ENCODE measurements around the gene GPC6.

GPC6 gene

GRCh38 chr13:93411186-93411680, 184.6 kb downstream of the GPC6 start:
- DNase-seq (ENCODE audit: low read depth): no peak
- H3K4me3 ChIP-seq (ENCODE audit: low read depth, low read length): no peak overlapping the region
- TF ChIP-seq POLR2A (IDR thresholded peaks at IDR 0.05; ENCODE audit: extremely low read depth, insufficient read length) (no peak), MYC (IDR thresholded peaks at IDR 0.05; ENCODE audit: low read depth, low read length) (no peak), CTCF (IDR thresholded peaks at IDR 0.05; ENCODE audit: low read depth, low read length) (no peak)
- TF ChIP-seq, protein P1, sequence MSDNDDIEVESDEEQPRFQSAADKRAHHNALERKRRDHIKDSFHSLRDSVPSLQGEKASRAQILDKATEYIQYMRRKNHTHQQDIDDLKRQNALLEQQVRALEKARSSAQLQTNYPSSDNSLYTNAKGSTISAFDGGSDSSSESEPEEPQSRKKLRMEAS (IDR thresholded peaks at IDR 0.05; ENCODE audit: low read depth, low read length): no peak

DNA sequence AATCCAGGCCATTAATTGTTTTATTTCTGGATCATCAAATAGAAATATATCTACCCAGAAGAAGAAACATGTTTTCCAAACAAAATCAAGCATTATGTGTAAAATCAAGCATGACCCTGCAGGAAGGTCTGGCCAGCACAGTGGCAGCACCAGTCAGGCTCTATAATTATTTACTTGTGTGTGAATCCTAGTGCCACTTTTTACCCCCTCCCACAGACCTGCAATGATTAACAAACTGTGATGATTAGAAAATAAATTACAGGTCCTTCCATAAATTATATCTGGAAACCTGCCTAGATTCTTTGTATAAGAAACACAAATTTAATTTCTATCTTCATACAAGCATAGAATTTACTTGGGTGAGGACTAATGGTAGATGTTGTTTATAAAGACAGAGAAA, 186.1 kb downstream of the GPC6 start:
- no peak for DNase-seq (ENCODE audit: low read depth)
- TF ChIP-seq CTCF (IDR thresholded peaks at IDR 0.05; ENCODE audit: low read depth, low read length): no peak
- no peak for TF ChIP-seq MYC (IDR thresholded peaks at IDR 0.05; ENCODE audit: low read depth, low read length)
- TF ChIP-seq POLR2A (IDR thresholded peaks at IDR 0.05; ENCODE audit: extremely low read depth, insufficient read length): no peak
- TF ChIP-seq, protein P1 (IDR thresholded peaks at IDR 0.05; ENCODE audit: low read depth, low read length): no peak
- no peak overlapping the region for H3K4me3 ChIP-seq (ENCODE audit: low read depth, low read length)

DNA sequence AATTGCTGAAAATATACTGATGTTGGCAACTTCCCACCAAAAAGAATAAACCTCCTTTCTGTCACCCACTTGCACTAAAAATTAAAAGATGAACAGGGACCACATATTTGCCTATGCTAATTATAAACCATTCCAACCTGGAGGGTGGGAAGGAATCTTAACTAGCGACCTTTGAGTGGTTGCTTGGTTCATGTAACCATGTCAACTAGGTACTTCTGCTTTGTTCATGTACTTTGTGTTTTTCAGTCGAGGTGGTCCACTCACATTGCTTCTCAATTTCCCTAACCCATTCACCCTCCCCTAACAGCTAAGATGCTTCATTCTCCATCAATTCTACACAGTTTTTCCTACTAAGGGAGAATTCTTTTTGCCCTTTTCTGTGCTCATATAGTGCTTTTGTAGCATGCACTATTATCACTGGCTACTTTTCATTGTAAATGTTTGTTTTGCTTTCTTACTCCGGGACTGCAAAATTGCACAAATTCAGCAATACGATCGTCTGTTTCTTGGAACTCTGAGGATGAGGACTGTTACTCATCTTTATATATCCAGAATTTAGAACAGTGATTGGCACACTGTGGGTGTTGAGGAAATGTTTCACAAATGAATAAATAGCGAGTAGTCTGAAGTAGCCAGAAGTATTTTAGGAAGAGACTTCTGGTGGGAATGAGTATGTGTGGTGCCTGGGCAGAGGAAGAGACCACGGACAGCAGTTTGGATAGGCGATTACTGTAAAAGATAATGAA, 187.5 kb downstream of the GPC6 start:
- H3K4me3 ChIP-seq (ENCODE audit: low read depth, low read length): no peak overlapping the region
- TF ChIP-seq, protein P1 (IDR thresholded peaks at IDR 0.05; ENCODE audit: low read depth, low read length): no peak
- DNase-seq (ENCODE audit: low read depth): no peak

DNA sequence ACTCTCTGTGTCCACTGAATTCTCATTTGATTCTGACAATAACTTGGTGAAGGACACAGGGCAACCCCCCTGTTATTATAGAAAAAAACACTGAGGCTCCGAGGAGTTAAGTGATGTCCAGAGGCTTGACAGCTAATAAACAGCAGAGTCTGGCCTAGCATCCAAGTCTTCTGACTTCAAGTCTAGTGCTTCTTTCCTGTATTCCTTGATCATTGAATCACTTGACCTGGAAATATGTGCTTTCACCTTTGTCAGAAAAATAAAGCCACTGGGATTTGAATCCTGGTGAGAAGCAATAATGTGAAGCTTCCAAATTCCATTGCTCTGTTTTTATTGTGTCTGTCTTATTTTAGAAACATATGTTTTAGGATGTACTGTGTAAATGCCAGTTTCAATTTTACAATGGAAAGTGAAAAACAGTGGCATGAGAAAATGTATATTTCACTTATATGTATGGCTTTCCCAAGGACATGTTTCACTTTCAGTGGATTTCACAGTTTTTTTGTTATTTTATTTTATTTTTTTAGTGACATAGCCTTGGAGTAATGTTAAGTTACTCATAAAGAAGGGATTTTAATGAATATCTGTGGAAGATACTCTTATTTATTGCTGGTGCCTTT, 190.2 kb downstream of the GPC6 start:
- TF ChIP-seq CTCF (IDR thresholded peaks at IDR 0.05; ENCODE audit: low read depth, low read length) (no peak), MYC (IDR thresholded peaks at IDR 0.05; ENCODE audit: low read depth, low read length) (no peak), POLR2A (IDR thresholded peaks at IDR 0.05; ENCODE audit: extremely low read depth, insufficient read length) (no peak)
- TF ChIP-seq, protein P1 (IDR thresholded peaks at IDR 0.05; ENCODE audit: low read depth, low read length): no peak
- no peak for DNase-seq (ENCODE audit: low read depth)
- no peak overlapping the region for H3K4me3 ChIP-seq (ENCODE audit: low read depth, low read length)

GRCh38 chr13:93418398-93418797, 191.8 kb downstream of the GPC6 start:
- TF ChIP-seq POLR2A (IDR thresholded peaks at IDR 0.05; ENCODE audit: extremely low read depth, insufficient read length) (no peak), MYC (IDR thresholded peaks at IDR 0.05; ENCODE audit: low read depth, low read length) (no peak), CTCF (IDR thresholded peaks at IDR 0.05; ENCODE audit: low read depth, low read length) (no peak)
- TF ChIP-seq, protein P1 (IDR thresholded peaks at IDR 0.05; ENCODE audit: low read depth, low read length): no peak
- no peak overlapping the region for H3K4me3 ChIP-seq (ENCODE audit: low read depth, low read length)
- DNase-seq (ENCODE audit: low read depth): no peak

GRCh38 chr13:93420206-93420605, 193.6 kb downstream of the GPC6 start:
- TF ChIP-seq CTCF (IDR thresholded peaks at IDR 0.05; ENCODE audit: low read depth, low read length) (no peak), MYC (IDR thresholded peaks at IDR 0.05; ENCODE audit: low read depth, low read length) (no peak), POLR2A (IDR thresholded peaks at IDR 0.05; ENCODE audit: extremely low read depth, insufficient read length) (no peak)
- TF ChIP-seq, protein P1 (IDR thresholded peaks at IDR 0.05; ENCODE audit: low read depth, low read length): no peak
- no peak overlapping the region for H3K4me3 ChIP-seq (ENCODE audit: low read depth, low read length)
- DNase-seq (ENCODE audit: low read depth): no peak

Measured in NB4 (cell line).